Smooth muscle cell of the coronary artery (primary cell): Measurements from ENCODE around the gene SFT2D3. TPM values are rescaled to one million over a fixed set of nuclear protein-coding genes. Genes with fewer than 3 reads are reported as not detected.

Experiments
- total RNA-seq: library from RNA; depleted of rRNA; stranded (reverse); fragments of >200 nt; gene quantifications from 2 replicates; pipeline ENCODE4 v1.2.3, GENCODE V29; 2014; ENCODE audit warnings: low replicate concordance

SFT2D3 gene, protein sequence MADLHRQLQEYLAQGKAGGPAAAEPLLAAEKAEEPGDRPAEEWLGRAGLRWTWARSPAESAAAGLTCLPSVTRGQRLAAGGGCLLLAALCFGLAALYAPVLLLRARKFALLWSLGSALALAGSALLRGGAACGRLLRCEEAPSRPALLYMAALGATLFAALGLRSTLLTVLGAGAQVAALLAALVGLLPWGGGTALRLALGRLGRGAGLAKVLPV
- total RNA-seq: 1.6 and 4.2 TPM in 2 replicates

DNA sequence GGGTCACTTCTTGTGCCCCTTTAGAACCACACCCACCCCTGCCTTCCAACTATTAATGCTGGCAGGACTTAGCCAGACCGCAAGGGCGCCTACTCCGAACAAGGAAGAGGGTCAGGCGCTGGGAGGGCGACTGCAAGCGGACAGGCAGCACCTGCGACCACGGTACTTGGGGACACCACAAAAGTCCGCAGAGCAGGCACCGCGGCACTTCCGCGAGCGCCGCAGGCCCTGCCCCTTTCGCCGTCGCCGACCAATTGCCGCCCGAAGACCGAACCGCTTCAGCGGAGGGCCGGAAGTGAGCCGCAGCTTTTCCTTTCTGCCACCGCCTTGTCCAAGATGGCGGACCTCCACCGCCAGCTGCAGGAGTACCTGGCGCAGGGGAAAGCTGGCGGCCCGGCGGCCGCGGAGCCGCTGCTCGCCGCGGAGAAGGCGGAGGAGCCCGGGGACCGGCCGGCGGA, at the start of gene SFT2D3:
TSS of gene SFT2D3 (plus strand) at position 305 of the 458 bp plus-strand sequence. CDS start at position 337, 32 bp downstream.

DNA sequence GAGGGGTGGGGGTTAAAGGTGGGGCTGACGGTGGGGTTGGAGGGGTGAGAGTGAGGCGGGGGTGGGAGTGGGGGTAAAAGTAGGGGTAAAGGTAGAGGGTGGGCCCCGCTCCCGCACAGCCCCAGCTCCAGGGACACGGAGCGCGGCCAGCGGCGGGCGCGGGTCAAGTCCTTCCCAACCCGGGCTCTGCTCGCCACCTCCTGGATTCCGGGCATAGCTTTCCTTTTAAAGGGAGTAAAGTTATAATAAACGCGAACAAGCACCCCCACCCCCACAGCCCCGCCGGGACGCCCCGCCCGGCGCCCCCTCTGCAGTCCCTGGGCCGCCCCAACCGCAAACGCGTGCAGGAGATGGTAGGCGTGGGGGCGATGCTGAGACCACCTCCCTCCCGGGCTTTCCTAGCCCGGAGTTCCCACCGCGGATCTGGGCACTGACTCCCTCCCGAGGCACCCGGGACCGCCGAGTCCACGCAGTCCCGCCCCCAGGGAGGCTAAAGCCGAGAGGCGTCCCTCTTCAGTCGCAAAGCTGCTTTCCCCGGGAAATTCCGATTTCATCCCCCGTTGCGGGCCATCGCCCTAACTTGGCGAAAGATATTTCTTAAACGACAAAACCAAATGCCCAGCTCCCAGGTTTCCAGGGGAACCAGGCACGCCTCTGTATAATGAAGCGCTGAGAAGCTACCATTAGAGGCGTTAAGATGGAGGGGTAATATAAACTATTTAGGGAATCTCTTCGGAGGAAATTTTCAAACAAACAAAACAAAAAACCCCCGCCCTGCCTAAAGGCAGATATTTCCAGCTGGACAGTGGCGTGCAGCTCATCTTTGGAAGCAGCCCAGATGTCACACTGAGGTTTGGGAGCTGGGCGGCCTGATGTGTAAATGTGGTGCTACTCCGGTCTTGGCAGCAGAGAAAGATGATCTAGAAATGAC, 25.7 kb upstream of the SFT2D3 start, which contains the start of gene LIMS2:
TSS of gene LIMS2 (minus strand) at position 200 of the 931 bp plus-strand sequence. CDS start 506 bp downstream, outside the sequence.

Other genes with a start within 250 kb of the SFT2D3 start
- gene IWS1, start 175.0 kb upstream of the SFT2D3 start, total RNA-seq: 41.2 and 48.3 TPM in 2 replicates
- 0.23 TPM in 1 of 2 replicates, not detected in the other for gene MYO7B, start 165.8 kb upstream of the SFT2D3 start, total RNA-seq
- not detected in 2 replicates for gene GPR17, start 55.3 kb upstream of the SFT2D3 start, total RNA-seq
- 2.9 and 7.1 TPM in 2 replicates for gene LIMS2, start 26.0 kb upstream of the SFT2D3 start, total RNA-seq
- 18.3 and 36.5 TPM in 2 replicates for gene WDR33, start 109.7 kb downstream of the SFT2D3 start, total RNA-seq
- gene POLR2D, start 156.7 kb downstream of the SFT2D3 start, total RNA-seq: 16.6 and 19.8 TPM in 2 replicates
- 13.3 and 13.9 TPM in 2 replicates for gene AMMECR1L, start 184.5 kb downstream of the SFT2D3 start, total RNA-seq